AML-193 (cell line): ENCODE data around the gene KIAA1755.

Experiments used
- DNase-seq, 2 experiments: peaks; one replicate each; lab custom pipeline; 2025; lab: John Stamatoyannopoulos, UW

The KIAA1755 gene

DNA sequence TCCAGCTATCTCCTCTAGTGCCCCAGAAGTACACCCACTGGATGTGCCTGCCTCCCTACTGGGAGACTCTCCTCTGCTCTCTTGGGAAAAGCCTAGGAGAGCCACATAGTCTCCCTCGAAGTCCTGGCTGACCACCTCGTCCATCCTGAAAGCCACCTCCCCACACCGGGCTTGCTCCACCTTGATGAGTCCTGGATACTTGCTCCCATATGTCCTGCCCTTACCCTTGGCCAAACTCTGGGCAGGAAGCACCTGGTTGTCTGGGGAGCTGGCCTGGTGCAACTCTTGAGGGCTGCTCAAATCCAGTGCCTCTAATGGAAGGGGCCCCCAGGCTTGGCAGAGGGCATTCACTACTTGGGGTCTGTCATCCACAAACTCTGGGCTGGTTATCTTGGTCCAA lies 19.3 kb downstream of the KIAA1755 start:
- no peak for DNase-seq

DNA sequence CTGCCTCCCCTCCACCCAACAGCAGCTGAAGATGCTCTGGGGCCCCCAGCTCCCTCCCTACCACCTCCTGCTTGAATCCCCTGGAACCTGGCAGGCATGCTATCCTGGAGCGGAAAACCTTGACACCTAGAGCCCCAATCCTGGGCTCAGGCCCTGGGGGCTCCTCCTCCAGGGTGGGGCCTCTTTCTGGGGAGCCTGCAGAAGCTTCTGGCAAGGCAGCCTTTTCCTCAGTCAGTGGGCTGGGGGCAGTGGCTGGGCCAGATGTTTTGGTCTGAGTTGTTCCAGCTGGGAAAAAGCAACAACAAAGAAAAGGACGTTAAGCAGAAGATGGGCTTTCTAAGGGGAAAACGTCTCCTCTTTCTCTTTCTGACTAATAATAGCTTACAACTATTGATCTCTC lies 21.1 kb downstream of the KIAA1755 start:
- DNase-seq, result no peak

DNA sequence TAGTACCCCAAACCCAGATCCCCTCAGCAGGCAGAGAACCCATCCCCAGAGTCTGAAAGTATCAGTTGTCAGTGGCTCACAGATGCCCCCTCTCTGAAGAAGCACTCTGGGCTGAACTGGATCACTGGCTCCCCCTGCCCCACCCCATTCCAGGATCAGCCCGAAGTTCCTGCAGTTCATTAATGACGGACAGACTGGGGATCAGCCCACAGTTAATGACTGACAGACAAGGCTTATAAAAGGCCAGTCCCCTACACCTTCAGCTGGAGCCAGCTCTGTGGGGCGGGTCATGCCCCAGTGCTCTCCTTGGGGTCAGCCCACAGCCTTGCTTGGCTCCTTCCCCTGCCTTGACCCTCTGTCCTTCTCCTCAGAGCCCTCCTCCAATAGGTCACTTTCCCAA lies 21.7 kb downstream of the KIAA1755 start:
- DNase-seq, result no peak

DNA sequence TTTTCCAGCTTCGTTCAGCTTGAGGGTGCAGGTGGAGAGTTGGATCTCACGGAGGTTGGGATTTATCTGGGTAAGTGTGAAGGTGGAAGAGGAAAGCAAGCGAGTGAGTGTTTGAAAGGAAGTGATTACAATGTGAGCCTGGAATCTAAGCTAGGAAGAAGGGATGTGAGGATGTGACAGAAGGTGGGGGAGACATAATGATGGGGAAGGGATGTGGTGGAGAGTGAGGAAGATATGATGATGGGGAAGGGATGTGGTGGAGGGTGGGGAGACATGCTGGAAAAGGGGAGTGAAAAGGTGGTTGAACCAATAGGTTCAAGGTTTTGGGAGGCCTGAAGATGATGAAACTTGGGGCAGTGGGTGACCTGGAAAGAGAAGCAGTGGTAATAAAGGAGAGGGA lies 23.2 kb downstream of the KIAA1755 start:
- DNase-seq, result no peak

DNA sequence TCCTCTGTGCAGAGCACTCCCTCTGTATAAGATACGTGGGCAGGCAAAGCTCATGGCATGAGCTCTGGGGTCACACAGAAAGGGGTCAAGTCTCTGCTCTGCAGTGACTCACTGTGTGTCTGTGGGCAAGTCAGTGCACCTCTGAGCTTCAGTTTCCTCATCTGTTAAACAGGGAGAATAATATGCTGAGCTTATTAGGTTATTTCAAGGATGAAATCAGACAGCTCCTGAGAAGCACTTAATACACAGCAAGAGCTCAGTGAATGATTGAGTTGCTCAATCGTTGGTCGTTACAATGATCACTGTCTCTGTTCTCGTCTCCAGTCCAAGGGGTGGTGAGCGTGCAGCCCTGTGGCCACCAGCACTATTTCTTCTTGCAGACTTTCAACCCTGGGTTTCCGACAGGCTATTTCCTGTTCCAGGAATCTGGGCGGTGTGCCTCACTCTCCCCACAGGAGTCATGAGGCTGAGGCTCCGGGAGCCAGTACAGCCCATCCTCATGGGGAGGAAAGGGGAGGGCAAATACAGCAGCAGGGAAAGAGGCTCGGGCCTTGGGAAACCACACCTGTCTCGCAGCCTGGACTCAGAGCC lies 28.9 kb downstream of the KIAA1755 start:
- no peak for DNase-seq

DNA sequence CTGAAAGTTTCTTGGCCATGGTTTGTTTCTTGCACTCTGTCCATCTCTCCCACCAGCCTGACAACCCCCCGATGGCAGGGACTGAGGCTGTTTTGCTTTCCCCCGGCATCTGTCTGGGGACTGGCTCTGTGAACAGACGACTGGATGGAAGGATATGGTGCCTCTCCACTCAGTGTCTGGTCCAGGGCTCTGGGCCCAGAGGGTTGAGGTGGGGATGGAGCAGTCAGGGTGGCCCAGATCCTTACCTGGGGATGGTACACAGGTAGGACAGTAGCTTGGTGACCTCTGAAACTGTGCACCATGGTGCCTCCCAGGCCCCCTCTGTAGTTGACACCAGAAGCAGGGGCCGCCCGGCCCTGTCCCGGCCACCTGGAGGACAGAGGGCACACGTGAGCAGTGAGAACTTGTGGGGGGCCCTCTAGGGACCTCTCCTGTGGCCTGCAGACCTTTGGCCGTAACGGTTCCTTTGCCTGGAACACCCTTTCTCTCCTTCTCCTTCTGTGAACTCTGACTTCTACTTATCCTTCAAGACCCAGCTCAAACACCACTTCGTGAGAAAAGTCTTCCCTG lies 29.5 kb downstream of the KIAA1755 start:
- DNase-seq, result no peak

DNA sequence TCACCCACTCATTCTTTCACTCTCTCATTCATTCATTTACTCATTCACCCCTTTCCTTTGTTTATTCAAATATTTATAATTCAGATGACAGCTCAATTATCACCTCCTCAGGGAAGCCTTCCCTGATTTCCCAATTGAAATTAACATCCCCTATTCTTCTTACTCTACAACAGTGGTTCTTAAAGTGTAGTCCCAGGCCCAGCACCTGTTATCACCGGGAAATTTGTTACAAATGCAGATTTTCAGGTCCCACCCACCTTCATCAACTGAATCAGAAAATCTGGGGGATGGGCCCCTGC lies 30.3 kb downstream of the KIAA1755 start:
- no peak for DNase-seq

DNA sequence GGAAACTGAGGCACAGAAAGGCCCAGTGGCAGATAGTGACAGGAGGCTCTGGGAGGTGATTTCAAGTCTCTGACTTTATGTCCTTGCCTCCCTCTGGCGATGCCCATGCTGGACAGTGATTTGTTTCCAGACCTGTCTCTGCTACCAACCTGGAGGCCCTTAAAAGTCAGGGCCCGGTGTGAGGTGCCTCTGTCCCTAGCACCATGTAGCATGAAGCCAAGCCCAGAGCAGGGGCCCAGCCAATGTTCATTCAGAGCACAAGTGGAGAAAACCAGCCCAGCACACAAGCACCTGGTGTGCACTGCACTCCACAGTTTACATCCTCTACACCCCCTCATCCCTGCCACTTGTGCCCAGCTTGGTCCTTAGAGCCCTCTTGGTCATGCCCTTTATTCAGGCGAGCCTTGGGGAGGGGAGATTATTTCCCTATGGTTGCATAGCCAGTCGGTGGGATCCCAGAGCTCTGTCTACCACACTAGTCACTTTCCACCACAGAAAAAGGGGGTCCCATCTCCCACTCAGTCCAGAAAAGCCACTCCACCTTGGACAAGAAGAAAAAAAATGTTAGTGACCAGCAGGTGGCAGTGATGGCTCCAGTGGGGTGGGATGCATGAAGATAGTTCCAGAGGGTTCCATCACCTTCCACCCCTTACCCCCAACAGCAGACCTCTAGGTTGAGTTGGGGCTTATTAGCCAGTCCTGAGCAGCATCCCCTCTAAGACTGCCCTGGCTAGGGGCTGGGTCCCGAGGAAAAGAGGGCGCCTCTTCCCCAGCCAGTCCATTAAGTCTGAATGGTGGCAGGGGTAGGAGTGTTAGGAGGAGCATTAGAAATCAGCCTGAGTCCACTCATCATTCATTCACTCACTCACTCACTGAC lies 30.9 kb downstream of the KIAA1755 start:
- DNase-seq, result peak; percentile 24 to 34

DNA sequence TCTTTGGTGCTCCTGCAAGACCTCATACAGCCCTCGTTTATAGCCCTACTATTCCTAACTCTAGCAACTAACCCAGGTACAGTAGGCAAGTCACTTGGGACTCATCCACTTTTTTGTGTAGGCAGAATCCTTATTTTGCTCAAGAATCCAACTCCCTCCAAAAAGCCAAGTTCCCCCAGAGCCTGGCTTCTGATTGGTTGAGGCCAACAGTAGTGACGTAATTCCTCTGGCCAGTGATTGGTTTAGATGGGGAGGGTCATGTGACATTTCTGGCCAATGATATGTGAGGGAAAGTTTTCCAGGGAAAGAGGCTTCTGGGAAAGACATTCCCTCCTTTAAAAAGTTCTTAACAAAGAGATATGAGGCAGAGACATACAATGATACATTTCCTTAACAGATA lies 32.1 kb downstream of the KIAA1755 start:
- DNase-seq, result no peak

DNA sequence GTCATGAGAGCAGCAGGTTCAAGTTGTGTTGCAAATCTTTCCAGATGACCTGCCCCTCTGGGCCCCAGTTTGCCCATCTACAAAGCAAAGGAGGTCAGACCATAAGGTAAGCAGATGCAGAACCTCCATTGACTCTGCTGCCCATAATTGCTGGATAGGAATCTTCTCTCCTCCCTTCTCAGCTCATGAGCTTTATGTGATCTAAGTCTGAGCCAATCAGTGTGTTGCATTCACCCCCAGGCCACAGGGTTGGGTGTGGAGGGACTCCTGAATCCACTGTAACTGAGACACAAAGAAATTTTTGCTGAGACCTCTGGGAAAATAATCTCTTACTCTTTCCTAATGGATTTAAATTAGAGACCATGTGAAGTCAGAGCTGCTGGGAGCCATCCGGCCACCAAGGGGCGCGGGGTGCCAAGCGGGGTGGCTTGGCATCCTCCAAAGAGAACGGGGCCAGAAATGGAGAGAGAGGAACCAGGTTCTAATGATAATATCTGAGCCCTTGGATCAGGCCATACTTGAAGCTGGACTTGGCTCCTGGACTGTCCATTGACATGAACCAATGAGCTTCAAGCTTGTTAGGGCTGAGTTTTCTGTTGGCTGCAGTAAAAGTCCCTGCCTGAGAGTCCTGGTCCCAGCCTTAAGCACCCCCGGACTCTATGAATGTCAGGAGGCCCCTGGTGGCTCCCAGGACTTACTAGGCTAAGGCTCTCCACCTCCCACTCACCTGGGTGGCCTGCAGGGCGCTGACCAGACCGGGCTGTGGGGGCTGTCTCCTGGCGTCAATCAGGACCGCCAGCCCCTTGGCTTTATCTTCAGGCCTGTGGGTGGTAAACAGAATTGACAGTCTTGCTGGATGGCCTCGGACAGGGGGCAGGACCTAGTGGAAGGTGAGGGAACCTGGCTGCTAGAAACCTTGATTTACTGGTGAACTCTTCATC lies 32.8 kb downstream of the KIAA1755 start:
- DNase-seq, result no peak

DNA sequence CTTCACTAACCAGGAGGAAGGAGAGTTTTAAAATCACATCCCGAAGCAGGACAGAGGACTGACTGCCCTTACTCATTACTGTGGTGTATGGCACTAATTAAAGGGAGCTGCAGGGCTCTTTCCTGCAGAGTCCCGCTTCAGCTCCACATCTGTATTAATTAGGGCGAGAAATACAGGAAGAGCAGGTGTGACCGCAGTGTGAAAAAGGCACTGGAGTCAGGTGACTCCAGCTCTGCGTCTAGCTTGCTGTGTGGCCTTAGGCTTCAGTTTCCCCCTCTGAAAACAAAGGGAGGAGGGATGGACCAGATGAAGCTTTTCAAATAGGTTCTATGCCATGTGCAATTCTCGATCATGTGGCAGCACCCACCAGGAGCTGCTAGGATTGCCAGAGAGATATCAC lies 34.0 kb downstream of the KIAA1755 start:
- no peak for DNase-seq

DNA sequence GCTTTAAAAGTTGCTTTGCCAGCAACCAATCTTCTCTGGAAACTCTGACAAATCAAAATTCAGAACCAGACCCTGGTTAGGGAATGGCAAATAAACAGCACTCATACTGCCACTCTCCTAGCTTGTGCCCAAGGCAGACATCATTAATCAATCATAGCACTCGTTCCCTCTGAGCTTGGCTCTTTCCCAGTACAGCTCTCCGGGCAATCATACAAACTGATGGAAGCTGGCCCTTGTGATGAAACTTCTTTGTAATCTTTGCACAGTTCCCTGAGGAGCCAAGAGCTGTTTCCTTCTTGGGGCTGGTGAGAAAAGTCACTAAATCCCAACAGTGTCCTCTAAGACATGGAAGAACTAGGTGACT lies 34.7 kb downstream of the KIAA1755 start:
- DNase-seq, result no peak

DNA sequence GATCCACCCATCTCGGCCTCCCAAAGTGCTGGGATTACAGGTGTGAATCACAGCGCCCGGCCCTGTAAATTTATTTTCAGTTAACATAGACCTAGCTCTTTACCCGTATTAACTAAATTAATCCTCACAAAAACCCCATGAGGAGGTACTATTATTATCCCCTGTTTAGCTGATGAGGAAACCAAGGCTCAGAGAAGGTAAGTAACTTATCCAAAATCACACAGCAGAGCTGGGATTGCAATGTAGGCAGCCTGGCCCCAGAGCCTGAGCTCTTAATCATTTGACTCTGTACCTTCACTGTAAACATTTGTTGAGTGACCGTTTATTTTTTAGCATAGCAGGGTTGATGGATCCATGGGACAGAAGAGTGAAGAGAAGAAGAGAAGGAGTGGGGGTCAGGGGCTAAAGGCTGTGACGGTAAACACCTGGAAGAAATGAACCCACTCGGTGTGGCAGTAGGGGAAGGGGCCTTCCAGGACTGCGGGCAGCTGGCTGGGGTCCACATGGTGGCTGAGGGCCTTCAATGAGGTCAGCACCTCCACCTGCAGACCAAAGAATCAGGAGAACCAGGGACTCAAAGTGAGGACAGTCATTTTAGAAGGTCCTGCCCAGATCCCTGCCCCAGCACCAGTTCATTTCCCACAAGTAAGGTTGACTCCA lies 35.2 kb downstream of the KIAA1755 start:
- no peak for DNase-seq

DNA sequence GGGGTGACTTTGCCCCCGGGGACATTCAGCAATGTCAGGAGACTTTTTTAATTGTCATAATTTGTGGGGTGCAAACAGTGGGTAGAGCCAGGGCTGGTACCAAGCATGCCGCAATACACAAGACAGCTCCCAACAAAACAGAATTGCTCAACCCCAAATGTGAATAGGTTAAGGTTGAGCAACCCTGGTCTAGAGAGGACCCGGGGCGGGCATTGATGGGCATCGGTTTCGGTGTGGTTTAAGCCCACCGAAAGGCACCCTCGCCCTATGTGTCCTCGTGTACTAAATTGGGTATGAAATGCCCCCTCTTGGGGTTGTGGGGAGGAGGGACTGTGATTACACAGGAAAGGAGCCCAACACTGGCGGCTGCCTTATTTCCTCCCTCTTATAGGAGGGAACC lies 36.0 kb downstream of the KIAA1755 start:
- DNase-seq, result peak; percentile 56 to 64

DNA sequence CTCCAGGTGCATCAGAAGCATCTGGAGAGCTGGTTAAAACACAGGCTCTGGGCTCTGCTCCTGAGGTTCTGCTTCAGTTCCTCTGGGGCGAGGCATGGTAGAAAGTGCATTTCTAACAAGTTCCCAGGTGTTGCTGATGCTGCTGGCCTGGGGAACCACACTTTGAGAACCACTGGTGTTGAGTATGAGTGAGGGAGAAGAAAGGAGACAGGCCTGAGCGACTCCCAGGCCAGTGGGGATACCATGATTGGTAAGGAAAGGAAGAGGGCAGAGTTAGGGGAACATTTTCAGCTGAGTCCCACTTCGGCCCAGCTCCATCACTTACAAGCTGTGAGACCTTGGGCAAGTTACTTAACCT lies 36.8 kb downstream of the KIAA1755 start:
- DNase-seq, result no peak

DNA sequence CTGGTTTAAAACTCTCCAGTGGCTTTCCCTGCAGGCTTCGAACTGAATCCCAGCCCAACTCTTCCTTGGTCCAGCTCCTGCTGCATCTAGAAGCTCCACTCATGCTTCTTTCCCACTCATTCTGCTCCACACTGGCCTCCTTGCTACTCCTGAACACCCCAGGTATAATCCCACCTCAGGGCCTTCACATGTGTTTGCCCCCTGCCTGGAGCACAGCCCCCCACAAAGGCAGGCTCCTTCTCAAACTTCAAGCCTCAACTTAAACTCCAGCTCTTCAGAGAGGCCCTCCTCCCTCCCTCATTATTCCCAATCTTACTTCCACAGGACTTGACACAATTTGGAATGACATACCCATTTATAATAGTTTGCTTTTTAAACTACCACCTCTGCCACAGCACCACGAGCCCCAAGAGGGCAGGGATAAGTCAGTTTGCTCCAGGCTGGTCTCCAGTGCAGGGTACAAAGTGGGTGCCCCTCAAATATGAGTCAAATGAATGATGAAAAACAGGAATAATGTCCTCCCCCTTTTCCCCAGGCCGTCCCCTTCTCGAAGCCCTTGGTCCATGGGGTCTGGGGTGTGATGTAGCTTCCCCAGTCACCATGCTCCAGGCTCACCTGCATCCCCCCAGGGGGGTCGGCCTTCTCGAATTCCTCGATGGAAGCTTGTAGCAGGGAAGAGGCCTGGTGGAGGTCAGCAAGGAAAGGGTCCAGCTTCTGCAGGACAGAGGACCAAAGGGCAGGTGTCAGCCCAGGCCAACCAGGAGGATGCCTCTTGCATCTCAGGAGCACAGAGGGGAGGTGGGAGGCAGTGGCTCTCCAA lies 37.4 kb downstream of the KIAA1755 start:
- no peak for DNase-seq

DNA sequence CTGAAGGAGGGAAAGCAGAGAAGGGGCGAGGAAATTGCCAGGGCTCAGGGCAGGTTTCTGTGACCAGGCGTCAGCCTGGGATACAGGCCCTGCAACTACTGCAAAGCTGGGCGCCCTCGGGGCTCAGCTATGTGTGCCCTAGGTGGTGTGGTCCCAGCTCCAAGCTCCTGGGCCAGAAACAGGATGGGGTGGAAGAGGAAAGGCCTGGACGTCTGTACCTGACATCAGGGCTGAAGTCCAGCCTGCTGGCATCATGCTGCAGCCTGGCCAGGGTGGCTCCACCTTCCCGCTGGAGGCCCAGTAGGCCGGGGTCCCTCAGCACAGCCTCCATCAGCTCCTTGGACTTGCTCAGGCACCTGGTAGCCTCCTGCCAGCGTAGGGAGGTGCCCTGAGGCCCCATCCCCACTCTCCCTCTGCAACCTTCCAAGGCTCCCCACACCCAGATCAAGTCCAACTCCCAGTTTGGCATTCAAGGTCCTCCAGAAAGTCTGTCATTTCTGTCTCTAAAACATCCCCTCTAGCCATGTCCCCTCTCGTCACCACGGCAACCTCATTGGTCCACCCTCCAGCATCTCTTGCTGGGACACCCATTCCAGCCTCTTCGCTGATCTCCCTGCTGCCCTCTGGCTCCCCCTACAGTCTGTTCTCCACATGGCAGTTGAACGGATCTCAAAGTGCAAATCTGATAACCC lies 38.2 kb downstream of the KIAA1755 start:
- DNase-seq, result peak; percentile 37 to 40

DNA sequence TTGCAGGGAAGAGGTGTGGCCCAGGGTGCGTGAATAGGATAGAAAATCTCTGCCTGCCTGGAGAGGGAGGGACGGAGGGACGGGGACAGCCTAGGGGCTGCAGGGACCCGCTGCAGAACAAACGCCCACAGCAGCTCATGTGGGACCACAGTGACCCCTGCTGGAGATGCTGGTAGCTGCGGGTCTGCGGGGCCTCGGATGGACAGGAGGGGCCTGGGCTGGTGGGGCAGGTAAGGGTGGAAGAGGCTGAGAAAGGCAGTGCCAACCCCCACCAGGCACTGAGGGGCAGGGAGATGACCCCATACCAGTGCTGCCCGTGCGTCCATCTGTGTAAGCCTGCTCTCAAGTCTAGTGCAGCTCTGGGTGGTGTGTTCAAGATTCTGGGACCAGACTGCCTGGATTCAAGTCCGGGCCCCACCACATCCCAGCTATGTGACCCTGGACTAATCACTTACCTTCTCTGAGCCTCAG lies 39.4 kb downstream of the KIAA1755 start:
- DNase-seq, result peak; percentile 45 to 47

DNA sequence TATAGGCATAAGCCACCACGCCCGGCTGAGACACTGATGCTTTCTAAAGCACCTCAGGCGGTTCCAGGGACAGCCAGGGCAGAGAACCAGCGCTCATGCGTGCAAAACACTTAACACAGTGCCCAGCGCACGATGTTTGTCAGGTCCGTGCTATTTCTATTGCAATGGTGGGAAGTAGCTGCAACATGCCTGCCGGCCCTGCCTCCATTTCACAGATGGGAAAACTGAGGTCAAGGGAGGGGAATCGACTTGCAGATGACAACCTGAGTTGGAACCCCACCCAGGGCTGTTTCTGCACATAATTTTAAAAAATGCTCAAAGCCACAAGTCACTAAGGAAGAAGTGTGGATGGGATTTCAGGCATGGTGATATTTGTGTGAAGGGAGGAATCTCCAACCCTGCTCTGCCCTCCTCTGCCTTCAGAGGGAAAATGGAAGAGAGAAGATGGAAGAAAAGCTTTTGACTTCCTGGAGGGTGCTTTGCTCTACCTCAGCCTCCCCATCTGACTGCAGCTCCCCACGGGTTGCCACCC lies 39.9 kb downstream of the KIAA1755 start:
- no peak for DNase-seq
